IMR-90 (cell line): Measurements from ENCODE around the gene GTF2A1L.

Experiments
- BHLHE40 ChIP-seq: fragments of 150-350 bp; IDR thresholded peaks from 2 replicates; pipeline ENCODE4 v1.6.1; 2016; ENCODE audit warnings: mild to moderate bottlenecking, low read depth, low read length
- CEBPB ChIP-seq: IDR thresholded peaks from 2 replicates; pipeline ENCODE4 v1.6.1; 2012; ENCODE audit warnings: low read depth, low read length, improper control_type of control experiment
- CHD1 ChIP-seq: IDR thresholded peaks from 2 replicates; pipeline ENCODE4 v1.6.1; 2012; ENCODE audit warnings: low read depth, low read length, improper control_type of control experiment
- ELK1 ChIP-seq: fragments of 150-350 bp; IDR thresholded peaks from 2 replicates; pipeline ENCODE4 v1.6.1; 2016; ENCODE audit warnings: low read depth, mild to moderate bottlenecking, low read length, moderate library complexity, borderline replicate concordance
- MAFK ChIP-seq: IDR thresholded peaks from 2 replicates; pipeline ENCODE4 v1.6.1; 2012; ENCODE audit warnings: low read depth, low read length, improper control_type of control experiment
- MAZ ChIP-seq: IDR thresholded peaks from 2 replicates; pipeline ENCODE4 v1.6.1; 2012; ENCODE audit warnings: low read depth, mild to moderate bottlenecking, low read length, improper control_type of control experiment, moderate library complexity, borderline replicate concordance
- POLR2A ChIP-seq: IDR thresholded peaks from 2 replicates; pipeline ENCODE4 v1.6.1; 2012; ENCODE audit warnings: mild to moderate bottlenecking, low read depth, low read length
- RAD21 ChIP-seq: IDR thresholded peaks from 2 replicates; pipeline ENCODE4 v1.6.1; 2012; ENCODE audit warnings: low read length, improper control_type of control experiment
- RCOR1 ChIP-seq: IDR thresholded peaks from 2 replicates; pipeline ENCODE4 v1.6.1; 2012; ENCODE audit warnings: mild to moderate bottlenecking, low read length, improper control_type of control experiment; ENCODE audit not compliant: insufficient replicate concordance
- RFX5 ChIP-seq: IDR thresholded peaks from 2 replicates; pipeline ENCODE4 v1.8.0; 2012; ENCODE audit warnings: low read depth, mild to moderate bottlenecking, low read length, moderate library complexity
- SMC3 ChIP-seq: fragments of 150-350 bp; IDR thresholded peaks from 2 replicates; pipeline ENCODE4 v1.6.1; 2016; ENCODE audit warnings: low read depth, mild to moderate bottlenecking, antibody characterized with exemption, low read length, moderate library complexity
- USF2 ChIP-seq: fragments of 150-350 bp; IDR thresholded peaks from 2 replicates; pipeline ENCODE4 v1.6.1; 2017; ENCODE audit warnings: mild to moderate bottlenecking, antibody characterized with exemption, low read length, low read depth
- TF ChIP-seq, protein P1 (sequence below): conservative IDR thresholded peaks from 2 replicates; pipeline ENCODE4 v1.5.1; 2012; ENCODE audit warnings: mild to moderate bottlenecking, low read depth, low read length, improper control_type of control experiment

- TF ChIP-seq, protein P1, sequence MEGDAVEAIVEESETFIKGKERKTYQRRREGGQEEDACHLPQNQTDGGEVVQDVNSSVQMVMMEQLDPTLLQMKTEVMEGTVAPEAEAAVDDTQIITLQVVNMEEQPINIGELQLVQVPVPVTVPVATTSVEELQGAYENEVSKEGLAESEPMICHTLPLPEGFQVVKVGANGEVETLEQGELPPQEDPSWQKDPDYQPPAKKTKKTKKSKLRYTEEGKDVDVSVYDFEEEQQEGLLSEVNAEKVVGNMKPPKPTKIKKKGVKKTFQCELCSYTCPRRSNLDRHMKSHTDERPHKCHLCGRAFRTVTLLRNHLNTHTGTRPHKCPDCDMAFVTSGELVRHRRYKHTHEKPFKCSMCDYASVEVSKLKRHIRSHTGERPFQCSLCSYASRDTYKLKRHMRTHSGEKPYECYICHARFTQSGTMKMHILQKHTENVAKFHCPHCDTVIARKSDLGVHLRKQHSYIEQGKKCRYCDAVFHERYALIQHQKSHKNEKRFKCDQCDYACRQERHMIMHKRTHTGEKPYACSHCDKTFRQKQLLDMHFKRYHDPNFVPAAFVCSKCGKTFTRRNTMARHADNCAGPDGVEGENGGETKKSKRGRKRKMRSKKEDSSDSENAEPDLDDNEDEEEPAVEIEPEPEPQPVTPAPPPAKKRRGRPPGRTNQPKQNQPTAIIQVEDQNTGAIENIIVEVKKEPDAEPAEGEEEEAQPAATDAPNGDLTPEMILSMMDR = no peak
- TF ChIP-seq CEBPB = no peak
- no peak for TF ChIP-seq POLR2A
- TF ChIP-seq USF2 = no peak
- no peak for TF ChIP-seq MAZ
- TF ChIP-seq CHD1 = no peak
- no peak for TF ChIP-seq BHLHE40
- no peak for TF ChIP-seq ELK1
- no peak for TF ChIP-seq RAD21
- no peak for TF ChIP-seq RCOR1
- no peak for TF ChIP-seq RFX5
- no peak for TF ChIP-seq MAFK
- TF ChIP-seq SMC3 = no peak
Measured at GRCh38 chr2:48590017-48590416, 27.6 kb upstream of the GTF2A1L start.
